ENCODE results near the gene LY6G6F.
A peak's percentile ranks its signal among the peaks of the same experiment; 100 is the strongest.

The LY6G6F gene

GRCh38 chr6:31706599-31706998, at the start of gene LY6G6F:
Gene LY6G6F, plus strand, starts transcription at chr6:31706866. Its CDS starts 41 bp downstream, at chr6:31706907.
- Histone ChIP-seq H3K27ac (no peak within 1 kb of the TSS), H3K4me3 (ENCODE audit: low read depth, low read length) (no peak within 1 kb of the TSS), H3K27me3 (ENCODE audit: insufficient read depth, low read depth, severe bottlenecking) (no peaks in the 10 kb centered on the region), H3K36me3 (peaks cover 1% of the 10 kb centered on the region), H3K9me3 (ENCODE audit: severe bottlenecking) (no peaks in the 10 kb centered on the region)
- TF ChIP-seq CTCF (IDR thresholded peaks at IDR 0.05; ENCODE audit: low read depth, low read length) = no peak
- no peak for DNase-seq

- TF ChIP-seq CTCF (IDR thresholded peaks at IDR 0.05; ENCODE audit: low read depth, low read length) = no peak
- H3K9me3 ChIP-seq (ENCODE audit: severe bottlenecking) = no peaks in the 10 kb centered on the region
- no peak overlapping the region for H3K4me3 ChIP-seq (ENCODE audit: low read depth, low read length)
- DNase-seq = no peak
- H3K27me3 ChIP-seq (ENCODE audit: insufficient read depth, low read depth, severe bottlenecking) = no peaks in the 10 kb centered on the region
- peaks cover 40% of the 10 kb centered on the region for H3K36me3 ChIP-seq
- H3K27ac ChIP-seq = no peak overlapping the region
Observed at GRCh38 chr6:31657406-31658157, 49.1 kb upstream of the LY6G6F start.

GRCh38 chr6:31658158-31658688, 48.4 kb upstream of the LY6G6F start:
- TF ChIP-seq CTCF (IDR thresholded peaks at IDR 0.05; ENCODE audit: low read depth, low read length) = no peak
- no peak for DNase-seq
- Histone ChIP-seq H3K27ac (no peak overlapping the region), H3K4me3 (ENCODE audit: low read depth, low read length) (no peak overlapping the region), H3K36me3 (peaks cover 44% of the 10 kb centered on the region), H3K9me3 (ENCODE audit: severe bottlenecking) (no peaks in the 10 kb centered on the region), H3K27me3 (ENCODE audit: insufficient read depth, low read depth, severe bottlenecking) (no peaks in the 10 kb centered on the region)

GRCh38 chr6:31658983-31659648, 47.5 kb upstream of the LY6G6F start:
- Histone ChIP-seq H3K27ac (no peak overlapping the region), H3K9me3 (ENCODE audit: severe bottlenecking) (no peaks in the 10 kb centered on the region), H3K27me3 (ENCODE audit: insufficient read depth, low read depth, severe bottlenecking) (no peaks in the 10 kb centered on the region), H3K36me3 (peaks cover 53% of the 10 kb centered on the region), H3K4me3 (ENCODE audit: low read depth, low read length) (no peak overlapping the region)
- no peak for DNase-seq
- TF ChIP-seq CTCF (IDR thresholded peaks at IDR 0.05; ENCODE audit: low read depth, low read length) = no peak

- TF ChIP-seq CTCF (IDR thresholded peaks at IDR 0.05; ENCODE audit: low read depth, low read length) = no peak
- no peaks in the 10 kb centered on the region for H3K27me3 ChIP-seq (ENCODE audit: insufficient read depth, low read depth, severe bottlenecking)
- peak overlapping the region; percentile 79 for H3K27ac ChIP-seq
- H3K36me3 ChIP-seq = peaks cover 56% of the 10 kb centered on the region
- no peak for DNase-seq
- H3K4me3 ChIP-seq (ENCODE audit: low read depth, low read length) = peak overlapping the region; percentile 88
- no peaks in the 10 kb centered on the region for H3K9me3 ChIP-seq (ENCODE audit: severe bottlenecking)
Observed at GRCh38 chr6:31659649-31660380, 46.9 kb upstream of the LY6G6F start.

Data from WERI-Rb-1 (cell line).